GM23338 (cell line): ENCODE results near the gene KSR2. TPM values are rescaled to one million over a fixed set of nuclear protein-coding genes. Genes with fewer than 3 reads are reported as not detected.

Source experiments
- ATAC-seq: fragments of 200-7000 bp; cut with Tn5 transposase; 3 replicates; pipeline ENCODE4 v1.9.1; 2020
- DNase-seq: peaks from one replicate; pipeline ENCODE4 v3.0.0-alpha.2; 2015; ENCODE audit warnings: low spot score
- H2AFZ ChIP-seq: fragments of 200-600 bp; sonication (generic); 2 replicates; pipeline ENCODE4 v1.8.0; 2016; ENCODE audit warnings: antibody characterized with exemption, mild to moderate bottlenecking, moderate library complexity
- H3F3A ChIP-seq: fragments of 200-600 bp; sonication (generic); replicated peaks from 2 replicates; pipeline ENCODE4 v1.8.0; 2017; ENCODE audit warnings: antibody characterized with exemption, mixed run types, low read depth
- H3K27ac ChIP-seq: fragments of 200-600 bp; sonication (generic); 2 replicates; pipeline ENCODE4 v1.6.1; 2016; ENCODE audit warnings: low read depth
- H3K27me3 ChIP-seq: fragments of 200-600 bp; sonication (generic); 2 replicates; pipeline ENCODE4 v1.8.0; 2016; ENCODE audit warnings: mild to moderate bottlenecking, mixed run types, moderate library complexity; ENCODE audit not compliant: insufficient read depth
- H3K36me3 ChIP-seq: fragments of 200-600 bp; sonication (generic); 2 replicates; pipeline ENCODE4 v1.8.0; 2016; ENCODE audit warnings: mild to moderate bottlenecking; ENCODE audit not compliant: insufficient read depth
- H3K4me1 ChIP-seq: fragments of 200-600 bp; sonication (generic); 2 replicates; pipeline ENCODE4 v1.8.0; 2016; ENCODE audit warnings: mild to moderate bottlenecking, moderate library complexity; ENCODE audit not compliant: insufficient read depth
- H3K4me2 ChIP-seq: fragments of 200-600 bp; sonication (generic); 2 replicates; pipeline ENCODE4 v1.7.1; 2017; ENCODE audit warnings: mixed run types
- H3K4me3 ChIP-seq: fragments of 200-600 bp; sonication (generic); 2 replicates; pipeline ENCODE4 v1.6.1; 2016; ENCODE audit warnings: mixed run types
- H3K79me2 ChIP-seq: fragments of 200-600 bp; sonication (generic); replicated peaks from 2 replicates; pipeline ENCODE4 v1.8.0; 2017; ENCODE audit warnings: mild to moderate bottlenecking; ENCODE audit not compliant: insufficient read depth
- H3K9me2 ChIP-seq: fragments of 200-600 bp; sonication (generic); 2 replicates; pipeline ENCODE4 v1.8.0; 2017; ENCODE audit not compliant: insufficient read depth
- H4K20me1 ChIP-seq: fragments of 200-600 bp; sonication (generic); replicated peaks from 2 replicates; pipeline ENCODE4 v1.8.0; 2017; ENCODE audit warnings: mild to moderate bottlenecking; ENCODE audit not compliant: insufficient read depth
- H3K27ac Mint-ChIP-seq: 2 replicates; pipeline ENCODE4 v1.8.0; 2020; ENCODE audit warnings: inconsistent platforms, mild to moderate bottlenecking, moderate library complexity, mixed read lengths
- H3K27me3 Mint-ChIP-seq: 3 replicates; pipeline ENCODE4 v1.8.0; 2022; ENCODE audit warnings: low read depth, mild to moderate bottlenecking, moderate library complexity, mixed read lengths, inconsistent platforms; ENCODE audit not compliant: insufficient read depth, poor library complexity
- H3K36me3 Mint-ChIP-seq: 3 replicates; pipeline ENCODE4 v1.8.0; 2021; ENCODE audit warnings: low read depth, mild to moderate bottlenecking, inconsistent platforms, moderate library complexity, mixed read lengths
- H3K4me1 Mint-ChIP-seq: 3 replicates; pipeline ENCODE4 v1.8.0; 2020; ENCODE audit warnings: mild to moderate bottlenecking, inconsistent platforms, mixed read lengths
- H3K4me3 Mint-ChIP-seq: 3 replicates; pipeline ENCODE4 v1.8.0; 2021; ENCODE audit warnings: moderate library complexity, mild to moderate bottlenecking, inconsistent platforms, mixed read lengths
- H3K9me3 Mint-ChIP-seq: 3 replicates; pipeline ENCODE4 v1.8.0; 2020; ENCODE audit warnings: moderate library complexity, mild to moderate bottlenecking, inconsistent platforms, mixed read lengths
- CREB1 ChIP-seq: fragments of 250-450 bp; sonication (Bioruptor Pico); IDR thresholded peaks from 2 replicates; pipeline ENCODE4 v1.5.0; 2020; ENCODE audit warnings: low read depth, mild to moderate bottlenecking, moderate library complexity
- CTCF ChIP-seq, 2 experiments: fragments of 200-600 bp in 1 of 2; sonication (generic) in 1 of 2; conservative IDR thresholded peaks; 2 replicates each; pipeline versions ENCODE4 v1.5.1 to v1.6.1; 2016 to 2017; ENCODE audit warnings: antibody characterized with exemption in 2 of 2, low read depth in 2 of 2, mild to moderate bottlenecking in 2 of 2, moderate library complexity in 1 of 2
- EZH2 ChIP-seq: fragments of 200-600 bp; sonication (generic); IDR thresholded peaks from one replicate; pipeline ENCODE4 v1.8.0; 2017; ENCODE audit warnings: antibody characterized with exemption, mild to moderate bottlenecking, low read depth; ENCODE audit not compliant: unreplicated experiment
- EZH2phosphoT487 ChIP-seq: fragments of 200-600 bp; sonication (generic); IDR thresholded peaks from one replicate; pipeline ENCODE4 v1.8.1; 2018; ENCODE audit warnings: antibody characterized with exemption; ENCODE audit not compliant: unreplicated experiment
- JUNB ChIP-seq: IDR thresholded peaks from one replicate; pipeline ENCODE4 v1.6.1; 2016; ENCODE audit warnings: antibody characterized with exemption; ENCODE audit not compliant: unreplicated experiment
- NANOG ChIP-seq: IDR thresholded peaks from 2 replicates; pipeline ENCODE4 v1.6.1; 2016; ENCODE audit warnings: antibody characterized with exemption, borderline replicate concordance
- POLR2AphosphoS5 ChIP-seq: IDR thresholded peaks from 2 replicates; pipeline ENCODE4 v1.6.1; 2016; ENCODE audit warnings: antibody characterized with exemption, low read depth
- STAT1 ChIP-seq: IDR thresholded peaks from one replicate; pipeline ENCODE4 v1.6.1; 2016; ENCODE audit warnings: antibody characterized with exemption; ENCODE audit not compliant: unreplicated experiment
- ZNF114 ChIP-seq: fragments of 250-450 bp; sonication (Bioruptor Pico); IDR thresholded peaks from 2 replicates; pipeline ENCODE4 v1.5.0; 2020; ENCODE audit warnings: mild to moderate bottlenecking, moderate library complexity
- ZNF331 ChIP-seq: fragments of 250-450 bp; sonication (Bioruptor Pico); IDR thresholded peaks from 2 replicates; pipeline ENCODE4 v1.5.0; 2020; ENCODE audit warnings: low read depth, mild to moderate bottlenecking, moderate library complexity
- polyA plus RNA-seq: library from polyadenylated mRNA; unstranded; fragments of >200 nt; fragmentation: Nextera tagmentation; extraction: Ambion mirVana; gene quantifications from 2 replicates; pipeline ENCODE4 v1.2.1, GENCODE V29; 2016
- total RNA-seq: library from RNA; depleted of rRNA; stranded (reverse); fragments of >200 nt; shearing (Covaris generic); gene quantifications from 2 replicates; pipeline ENCODE4 v1.2.3, GENCODE V29; 2014
- TF ChIP-seq, protein P1 (sequence below): IDR thresholded peaks from one replicate; pipeline ENCODE4 v1.6.1; 2018; ENCODE audit warnings: antibody characterized with exemption; ENCODE audit not compliant: unreplicated experiment
- TF ChIP-seq, protein P2 (sequence below): IDR thresholded peaks from 2 replicates; pipeline ENCODE4 v1.6.1; 2016; ENCODE audit warnings: antibody characterized with exemption
- TF ChIP-seq, protein P3 (sequence below): fragments of 250-450 bp; sonication (Bioruptor Pico); IDR thresholded peaks from 2 replicates; pipeline ENCODE4 v1.5.0; 2020; ENCODE audit warnings: mild to moderate bottlenecking, moderate library complexity

Gene KSR2
- total and polyA plus RNA-seq, 2 experiments from 2014 or later = 1.1 to 2.7 TPM

DNA sequence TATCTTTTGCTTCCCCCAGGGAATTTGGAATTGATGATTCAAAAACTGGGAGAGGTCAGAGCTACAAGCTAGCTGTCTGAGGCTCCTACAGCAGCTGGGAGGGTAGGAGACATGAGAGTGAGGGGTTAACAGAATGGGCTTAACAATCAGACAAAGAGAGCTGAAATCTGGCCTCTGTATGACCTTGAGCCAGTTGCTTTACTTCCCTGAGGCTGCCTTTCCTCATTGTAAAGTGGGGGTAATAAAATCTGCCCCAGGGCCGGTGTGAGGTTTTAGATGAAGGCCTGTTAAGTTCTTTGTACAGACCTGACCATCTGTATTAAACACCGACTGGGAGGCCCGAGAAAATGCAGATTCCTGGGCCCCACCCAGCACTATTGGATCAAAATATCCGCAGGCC lies 443.0 kb downstream of the KSR2 start:
- DNase-seq (no peak), ATAC-seq (no peak)
- H3K9me2 ChIP-seq = no peaks in the 10 kb centered on the region
- Mint-ChIP-seq H3K27ac (no peak overlapping the region), H3K27me3 (no peaks in the 10 kb centered on the region), H3K9me3 (no peaks in the 10 kb centered on the region), H3K4me3 (no peak overlapping the region), H3K4me1 (no peaks in the 10 kb centered on the region), H3K36me3 (no peaks in the 10 kb centered on the region)
- H3K79me2 ChIP-seq = no peaks in the 10 kb centered on the region
- TF ChIP-seq EZH2 (no peak), CTCF (conservative IDR thresholded peaks at IDR 0.05; ENCODE audit: low read depth in 2 of 2) (no peak), CREB1 (CRISPR knock-in tag) (no peak), STAT1 (no peak), EZH2phosphoT487 (no peak), JUNB (no peak), NANOG (no peak), ZNF331 (CRISPR knock-in tag) (no peak), POLR2AphosphoS5 (no peak), ZNF114 (CRISPR knock-in tag) (no peak)
- TF ChIP-seq, protein P1, sequence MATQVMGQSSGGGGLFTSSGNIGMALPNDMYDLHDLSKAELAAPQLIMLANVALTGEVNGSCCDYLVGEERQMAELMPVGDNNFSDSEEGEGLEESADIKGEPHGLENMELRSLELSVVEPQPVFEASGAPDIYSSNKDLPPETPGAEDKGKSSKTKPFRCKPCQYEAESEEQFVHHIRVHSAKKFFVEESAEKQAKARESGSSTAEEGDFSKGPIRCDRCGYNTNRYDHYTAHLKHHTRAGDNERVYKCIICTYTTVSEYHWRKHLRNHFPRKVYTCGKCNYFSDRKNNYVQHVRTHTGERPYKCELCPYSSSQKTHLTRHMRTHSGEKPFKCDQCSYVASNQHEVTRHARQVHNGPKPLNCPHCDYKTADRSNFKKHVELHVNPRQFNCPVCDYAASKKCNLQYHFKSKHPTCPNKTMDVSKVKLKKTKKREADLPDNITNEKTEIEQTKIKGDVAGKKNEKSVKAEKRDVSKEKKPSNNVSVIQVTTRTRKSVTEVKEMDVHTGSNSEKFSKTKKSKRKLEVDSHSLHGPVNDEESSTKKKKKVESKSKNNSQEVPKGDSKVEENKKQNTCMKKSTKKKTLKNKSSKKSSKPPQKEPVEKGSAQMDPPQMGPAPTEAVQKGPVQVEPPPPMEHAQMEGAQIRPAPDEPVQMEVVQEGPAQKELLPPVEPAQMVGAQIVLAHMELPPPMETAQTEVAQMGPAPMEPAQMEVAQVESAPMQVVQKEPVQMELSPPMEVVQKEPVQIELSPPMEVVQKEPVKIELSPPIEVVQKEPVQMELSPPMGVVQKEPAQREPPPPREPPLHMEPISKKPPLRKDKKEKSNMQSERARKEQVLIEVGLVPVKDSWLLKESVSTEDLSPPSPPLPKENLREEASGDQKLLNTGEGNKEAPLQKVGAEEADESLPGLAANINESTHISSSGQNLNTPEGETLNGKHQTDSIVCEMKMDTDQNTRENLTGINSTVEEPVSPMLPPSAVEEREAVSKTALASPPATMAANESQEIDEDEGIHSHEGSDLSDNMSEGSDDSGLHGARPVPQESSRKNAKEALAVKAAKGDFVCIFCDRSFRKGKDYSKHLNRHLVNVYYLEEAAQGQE = no peak
- TF ChIP-seq, protein P2, sequence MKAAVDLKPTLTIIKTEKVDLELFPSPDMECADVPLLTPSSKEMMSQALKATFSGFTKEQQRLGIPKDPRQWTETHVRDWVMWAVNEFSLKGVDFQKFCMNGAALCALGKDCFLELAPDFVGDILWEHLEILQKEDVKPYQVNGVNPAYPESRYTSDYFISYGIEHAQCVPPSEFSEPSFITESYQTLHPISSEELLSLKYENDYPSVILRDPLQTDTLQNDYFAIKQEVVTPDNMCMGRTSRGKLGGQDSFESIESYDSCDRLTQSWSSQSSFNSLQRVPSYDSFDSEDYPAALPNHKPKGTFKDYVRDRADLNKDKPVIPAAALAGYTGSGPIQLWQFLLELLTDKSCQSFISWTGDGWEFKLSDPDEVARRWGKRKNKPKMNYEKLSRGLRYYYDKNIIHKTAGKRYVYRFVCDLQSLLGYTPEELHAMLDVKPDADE = no peak
- TF ChIP-seq, protein P3, sequence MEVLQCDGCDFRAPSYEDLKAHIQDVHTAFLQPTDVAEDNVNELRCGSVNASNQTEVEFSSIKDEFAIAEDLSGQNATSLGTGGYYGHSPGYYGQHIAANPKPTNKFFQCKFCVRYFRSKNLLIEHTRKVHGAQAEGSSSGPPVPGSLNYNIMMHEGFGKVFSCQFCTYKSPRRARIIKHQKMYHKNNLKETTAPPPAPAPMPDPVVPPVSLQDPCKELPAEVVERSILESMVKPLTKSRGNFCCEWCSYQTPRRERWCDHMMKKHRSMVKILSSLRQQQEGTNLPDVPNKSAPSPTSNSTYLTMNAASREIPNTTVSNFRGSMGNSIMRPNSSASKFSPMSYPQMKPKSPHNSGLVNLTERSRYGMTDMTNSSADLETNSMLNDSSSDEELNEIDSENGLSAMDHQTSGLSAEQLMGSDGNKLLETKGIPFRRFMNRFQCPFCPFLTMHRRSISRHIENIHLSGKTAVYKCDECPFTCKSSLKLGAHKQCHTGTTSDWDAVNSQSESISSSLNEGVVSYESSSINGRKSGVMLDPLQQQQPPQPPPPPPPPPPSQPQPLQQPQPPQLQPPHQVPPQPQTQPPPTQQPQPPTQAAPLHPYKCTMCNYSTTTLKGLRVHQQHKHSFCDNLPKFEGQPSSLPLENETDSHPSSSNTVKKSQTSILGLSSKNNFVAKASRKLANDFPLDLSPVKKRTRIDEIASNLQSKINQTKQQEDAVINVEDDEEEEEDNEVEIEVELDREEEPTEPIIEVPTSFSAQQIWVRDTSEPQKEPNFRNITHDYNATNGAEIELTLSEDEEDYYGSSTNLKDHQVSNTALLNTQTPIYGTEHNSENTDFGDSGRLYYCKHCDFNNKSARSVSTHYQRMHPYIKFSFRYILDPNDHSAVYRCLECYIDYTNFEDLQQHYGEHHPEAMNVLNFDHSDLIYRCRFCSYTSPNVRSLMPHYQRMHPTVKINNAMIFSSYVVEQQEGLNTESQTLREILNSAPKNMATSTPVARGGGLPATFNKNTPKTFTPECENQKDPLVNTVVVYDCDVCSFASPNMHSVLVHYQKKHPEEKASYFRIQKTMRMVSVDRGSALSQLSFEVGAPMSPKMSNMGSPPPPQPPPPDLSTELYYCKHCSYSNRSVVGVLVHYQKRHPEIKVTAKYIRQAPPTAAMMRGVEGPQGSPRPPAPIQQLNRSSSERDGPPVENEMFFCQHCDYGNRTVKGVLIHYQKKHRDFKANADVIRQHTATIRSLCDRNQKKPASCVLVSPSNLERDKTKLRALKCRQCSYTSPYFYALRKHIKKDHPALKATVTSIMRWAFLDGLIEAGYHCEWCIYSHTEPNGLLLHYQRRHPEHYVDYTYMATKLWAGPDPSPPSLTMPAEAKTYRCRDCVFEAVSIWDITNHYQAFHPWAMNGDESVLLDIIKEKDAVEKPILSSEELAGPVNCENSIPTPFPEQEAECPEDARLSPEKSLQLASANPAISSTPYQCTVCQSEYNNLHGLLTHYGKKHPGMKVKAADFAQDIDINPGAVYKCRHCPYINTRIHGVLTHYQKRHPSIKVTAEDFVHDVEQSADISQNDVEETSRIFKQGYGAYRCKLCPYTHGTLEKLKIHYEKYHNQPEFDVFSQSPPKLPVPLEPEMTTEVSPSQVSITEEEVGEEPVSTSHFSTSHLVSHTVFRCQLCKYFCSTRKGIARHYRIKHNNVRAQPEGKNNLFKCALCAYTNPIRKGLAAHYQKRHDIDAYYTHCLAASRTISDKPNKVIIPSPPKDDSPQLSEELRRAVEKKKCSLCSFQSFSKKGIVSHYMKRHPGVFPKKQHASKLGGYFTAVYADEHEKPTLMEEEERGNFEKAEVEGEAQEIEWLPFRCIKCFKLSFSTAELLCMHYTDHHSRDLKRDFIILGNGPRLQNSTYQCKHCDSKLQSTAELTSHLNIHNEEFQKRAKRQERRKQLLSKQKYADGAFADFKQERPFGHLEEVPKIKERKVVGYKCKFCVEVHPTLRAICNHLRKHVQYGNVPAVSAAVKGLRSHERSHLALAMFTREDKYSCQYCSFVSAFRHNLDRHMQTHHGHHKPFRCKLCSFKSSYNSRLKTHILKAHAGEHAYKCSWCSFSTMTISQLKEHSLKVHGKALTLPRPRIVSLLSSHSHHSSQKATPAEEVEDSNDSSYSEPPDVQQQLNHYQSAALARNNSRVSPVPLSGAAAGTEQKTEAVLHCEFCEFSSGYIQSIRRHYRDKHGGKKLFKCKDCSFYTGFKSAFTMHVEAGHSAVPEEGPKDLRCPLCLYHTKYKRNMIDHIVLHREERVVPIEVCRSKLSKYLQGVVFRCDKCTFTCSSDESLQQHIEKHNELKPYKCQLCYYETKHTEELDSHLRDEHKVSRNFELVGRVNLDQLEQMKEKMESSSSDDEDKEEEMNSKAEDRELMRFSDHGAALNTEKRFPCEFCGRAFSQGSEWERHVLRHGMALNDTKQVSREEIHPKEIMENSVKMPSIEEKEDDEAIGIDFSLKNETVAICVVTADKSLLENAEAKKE = no peak
- no peaks in the 10 kb centered on the region; the same call in 1 of the 2 replicates for H4K20me1 ChIP-seq
- no peaks in the 10 kb centered on the region for H3K4me1 ChIP-seq
- H3K36me3 ChIP-seq = no peaks in the 10 kb centered on the region
- H3K4me2 ChIP-seq = no peak overlapping the region
- no peak overlapping the region for H3K4me3 ChIP-seq
- no peaks in the 10 kb centered on the region for H3F3A ChIP-seq
- H3K27me3 ChIP-seq = no peaks in the 10 kb centered on the region
- no peak overlapping the region for H2AFZ ChIP-seq
- H3K27ac ChIP-seq = no peak overlapping the region
